HepG2 (cell line): Measurements from ENCODE around the gene CBX5. TPM values are rescaled to one million over a fixed set of nuclear protein-coding genes. Genes with fewer than 3 reads are reported as not detected.
A peak's percentile ranks its signal among the peaks of the same experiment; 100 is the strongest.

Experiments used
- CHD4 ChIP-seq: fragments of 200-600 bp; sonication (generic); IDR thresholded peaks from 2 replicates; pipeline ENCODE4 v1.7.0; 2017; ENCODE audit warnings: mild to moderate bottlenecking, low read length, borderline replicate concordance
- HMG20A ChIP-seq: IDR thresholded peaks from 2 replicates; pipeline ENCODE4 v1.6.1; 2016; ENCODE audit warnings: borderline replicate concordance
- MBD4 ChIP-seq: IDR thresholded peaks from 2 replicates; pipeline ENCODE4 v1.6.1; 2012; ENCODE audit warnings: low read length, inconsistent platforms, borderline replicate concordance
- NR2C2 ChIP-seq: sonication (generic); formaldehyde crosslinking; IDR thresholded peaks from 2 replicates; pipeline ENCODE4 v1.4.0; 2020; ENCODE audit warnings: missing genetic modification reagents, mild to moderate bottlenecking, moderate library complexity, borderline replicate concordance
- SIX1 ChIP-seq: sonication (generic); formaldehyde crosslinking; IDR thresholded peaks from 2 replicates; pipeline ENCODE4 v1.4.0; 2020; ENCODE audit warnings: missing genetic modification reagents, borderline replicate concordance
- TCF12 ChIP-seq, 2 experiments: fragments of 450-650 bp in 1 of 2; sonication (generic) in 1 of 2; formaldehyde crosslinking in 1 of 2; IDR thresholded peaks; 2 replicates each; pipeline versions ENCODE4 v1.6.1 to v1.8.0; 2017 to 2022; ENCODE audit warnings: antibody characterized with exemption in 1 of 2, mild to moderate bottlenecking in 1 of 2, missing genetic modification reagents in 1 of 2, moderate library complexity in 1 of 2
- ZIK1 ChIP-seq: sonication (generic); formaldehyde crosslinking; IDR thresholded peaks from 2 replicates; pipeline ENCODE4 v1.5.0; 2020; ENCODE audit warnings: mild to moderate bottlenecking, low read depth, missing genetic modification reagents, borderline replicate concordance
- ZNF10 ChIP-seq: sonication (generic); formaldehyde crosslinking; IDR thresholded peaks from 2 replicates; pipeline ENCODE4 v1.4.0; 2020; ENCODE audit warnings: mild to moderate bottlenecking, low read depth, missing genetic modification reagents, borderline replicate concordance
- ZNF207 ChIP-seq: fragments of 450-650 bp; IDR thresholded peaks from 2 replicates; pipeline ENCODE4 v1.6.1; 2016; ENCODE audit warnings: antibody characterized with exemption, borderline replicate concordance
- ZNF234 ChIP-seq: sonication (generic); formaldehyde crosslinking; conservative IDR thresholded peaks from 2 replicates; pipeline ENCODE4 v1.5.1; 2020; ENCODE audit warnings: mild to moderate bottlenecking, missing genetic modification reagents
- ZNF33A ChIP-seq: sonication (generic); formaldehyde crosslinking; IDR thresholded peaks from 2 replicates; pipeline ENCODE4 v1.5.1; 2020; ENCODE audit warnings: missing genetic modification reagents, mild to moderate bottlenecking, moderate library complexity, borderline replicate concordance
- ZNF496 ChIP-seq: sonication (generic); formaldehyde crosslinking; IDR thresholded peaks from 2 replicates; pipeline ENCODE4 v1.8.1; 2023; ENCODE audit warnings: mild to moderate bottlenecking, moderate library complexity, missing genetic modification reagents; ENCODE audit not compliant: insufficient replicate concordance
- ZNF577 ChIP-seq: sonication (generic); formaldehyde crosslinking; IDR thresholded peaks from 2 replicates; pipeline ENCODE4 v1.4.0; 2020; ENCODE audit warnings: mild to moderate bottlenecking, low read depth, missing genetic modification reagents, borderline replicate concordance
- ZNF879 ChIP-seq: sonication (generic); formaldehyde crosslinking; IDR thresholded peaks from 2 replicates; pipeline ENCODE4 v1.8.1; 2023; ENCODE audit warnings: missing genetic modification reagents
- polyA plus RNA-seq, 8 experiments: library from polyadenylated mRNA; depleted of rRNA in 3 of 8; stranded (reverse) in 7 of 8; unstranded in 1 of 8; fragments of >200 nt; fragmentation: Illumina TruSeq in 4 of 8; extraction: Trizol in 4 of 8; gene quantifications; 2 replicates each; pipeline versions ENCODE4 v1.2.1 to v1.2.3, GENCODE V29; 2011 to 2016; ENCODE audit warnings: low read depth in 4 of 8, missing spikeins in 1 of 8, mixed read lengths in 1 of 8; ENCODE audit not compliant: insufficient read depth in 1 of 8
- total RNA-seq, 5 experiments: library from RNA; depleted of rRNA; stranded (reverse); fragments of >200 nt; fragmentation: Illumina TruSeq; extraction: Trizol; gene quantifications; 2 replicates each; pipeline ENCODE4 v1.2.3, GENCODE V29; 2016; ENCODE audit warnings: low read depth in 1 of 5
- TF ChIP-seq, protein P1 (sequence below): sonication (generic); formaldehyde crosslinking; IDR thresholded peaks from 2 replicates; pipeline ENCODE4 v1.5.0; 2020; ENCODE audit warnings: missing genetic modification reagents
- TF ChIP-seq, protein P2 (sequence below): IDR thresholded peaks from 2 replicates; pipeline ENCODE4 v1.6.1; 2016; ENCODE audit warnings: mild to moderate bottlenecking, missing biosample characterization, missing genetic modification reagents
- TF ChIP-seq, protein P3 (sequence below): IDR thresholded peaks from 2 replicates; pipeline ENCODE4 v1.6.1; 2016; ENCODE audit warnings: missing biosample characterization, missing genetic modification reagents, low read depth
- TF ChIP-seq, protein P4 (sequence below): sonication (generic); formaldehyde crosslinking; IDR thresholded peaks from 2 replicates; pipeline ENCODE4 v1.9.0; 2021; ENCODE audit warnings: missing genetic modification reagents, borderline replicate concordance
- TF ChIP-seq, protein P5 (sequence below): sonication (generic); formaldehyde crosslinking; IDR thresholded peaks from 2 replicates; pipeline ENCODE4 v1.5.0; 2020; ENCODE audit warnings: missing genetic modification reagents
- TF ChIP-seq, protein P6 (sequence below): sonication (generic); formaldehyde crosslinking; IDR thresholded peaks from 2 replicates; pipeline ENCODE4 v1.8.1; 2023; ENCODE audit warnings: missing genetic modification reagents, inconsistent platforms, borderline replicate concordance
- TF ChIP-seq, protein P7 (sequence below): sonication (generic); formaldehyde crosslinking; IDR thresholded peaks from 2 replicates; pipeline ENCODE4 v1.5.0; 2020; ENCODE audit warnings: missing genetic modification reagents

Gene CBX5
- total and polyA plus RNA-seq, 2 of the 13 experiments (the other 11 are each of a cell fraction or from before 2014, with no cell fraction given): 16.0 to 22.2 TPM

DNA sequence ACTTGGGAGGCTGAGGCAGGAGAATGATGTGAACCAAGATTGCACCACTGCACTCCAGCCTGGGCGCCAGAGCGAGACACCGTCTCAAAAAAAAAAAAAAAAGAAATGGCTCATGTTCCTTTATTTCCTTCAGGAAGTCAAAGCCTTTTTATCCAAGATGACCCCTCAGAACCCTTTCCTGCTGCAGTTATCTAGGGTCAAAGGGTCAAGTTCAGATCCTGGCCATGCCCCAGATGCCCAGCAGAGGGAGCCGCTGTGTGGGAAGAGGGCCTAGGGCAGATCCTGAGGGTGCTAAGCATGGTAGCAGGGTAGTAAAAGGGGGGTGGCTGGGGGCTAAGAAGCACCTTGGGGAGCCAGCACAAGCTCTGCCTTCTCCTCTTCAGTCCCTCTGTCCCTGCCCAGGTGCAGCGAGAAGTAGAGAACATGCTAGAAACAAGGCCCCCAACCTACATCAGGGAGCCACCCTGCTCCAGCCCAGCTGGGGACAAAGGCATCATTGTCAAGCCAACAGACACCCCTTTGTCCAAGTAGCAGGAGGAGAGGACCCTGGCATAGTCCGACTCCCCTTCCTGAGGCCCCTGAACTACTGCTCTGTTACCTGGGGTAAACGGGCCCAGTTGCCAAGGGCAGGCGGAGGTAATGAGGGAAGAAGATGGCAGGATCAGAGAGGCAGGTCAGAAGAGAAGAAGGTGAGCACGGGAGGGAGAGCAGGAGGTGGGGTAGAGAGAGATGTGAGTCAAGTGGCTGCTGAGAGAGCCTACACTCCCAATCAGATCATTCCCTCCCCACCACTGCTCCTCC lies 14.4 kb upstream of the CBX5 start (continued):
- TF ChIP-seq, protein P1, sequence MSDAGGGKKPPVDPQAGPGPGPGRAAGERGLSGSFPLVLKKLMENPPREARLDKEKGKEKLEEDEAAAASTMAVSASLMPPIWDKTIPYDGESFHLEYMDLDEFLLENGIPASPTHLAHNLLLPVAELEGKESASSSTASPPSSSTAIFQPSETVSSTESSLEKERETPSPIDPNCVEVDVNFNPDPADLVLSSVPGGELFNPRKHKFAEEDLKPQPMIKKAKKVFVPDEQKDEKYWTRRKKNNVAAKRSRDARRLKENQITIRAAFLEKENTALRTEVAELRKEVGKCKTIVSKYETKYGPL (CRISPR knock-in tag): no peak
- TF ChIP-seq CHD4 (peak; percentile 33; the same call in 1 of the 2 replicates), ZNF207 (no peak), SIX1 (CRISPR knock-in tag) (no peak; the same call in 1 of the 2 replicates), TCF12 (IDR thresholded peaks at IDR 0.05) (no peak), TCF12 (CRISPR knock-in tag; IDR thresholded peaks at IDR 0.05) (0 out of 2 replicates have a peak, but pooled peaks have one; percentile 18), ZIK1 (no peak), MBD4 (no peak), ZNF879 (CRISPR knock-in tag) (no peak), ZNF496 (CRISPR knock-in tag) (no peak), NR2C2 (CRISPR knock-in tag) (peak; percentile 95), ZNF577 (CRISPR knock-in tag) (no peak), ZNF33A (CRISPR knock-in tag) (no peak), ZNF10 (CRISPR knock-in tag) (no peak), ZNF234 (no peak), HMG20A (CRISPR knock-in tag) (peak; percentile 50)
- TF ChIP-seq, protein P2, sequence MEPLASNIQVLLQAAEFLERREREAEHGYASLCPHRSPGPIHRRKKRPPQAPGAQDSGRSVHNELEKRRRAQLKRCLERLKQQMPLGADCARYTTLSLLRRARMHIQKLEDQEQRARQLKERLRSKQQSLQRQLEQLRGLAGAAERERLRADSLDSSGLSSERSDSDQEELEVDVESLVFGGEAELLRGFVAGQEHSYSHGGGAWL: no peak
- TF ChIP-seq, protein P3, sequence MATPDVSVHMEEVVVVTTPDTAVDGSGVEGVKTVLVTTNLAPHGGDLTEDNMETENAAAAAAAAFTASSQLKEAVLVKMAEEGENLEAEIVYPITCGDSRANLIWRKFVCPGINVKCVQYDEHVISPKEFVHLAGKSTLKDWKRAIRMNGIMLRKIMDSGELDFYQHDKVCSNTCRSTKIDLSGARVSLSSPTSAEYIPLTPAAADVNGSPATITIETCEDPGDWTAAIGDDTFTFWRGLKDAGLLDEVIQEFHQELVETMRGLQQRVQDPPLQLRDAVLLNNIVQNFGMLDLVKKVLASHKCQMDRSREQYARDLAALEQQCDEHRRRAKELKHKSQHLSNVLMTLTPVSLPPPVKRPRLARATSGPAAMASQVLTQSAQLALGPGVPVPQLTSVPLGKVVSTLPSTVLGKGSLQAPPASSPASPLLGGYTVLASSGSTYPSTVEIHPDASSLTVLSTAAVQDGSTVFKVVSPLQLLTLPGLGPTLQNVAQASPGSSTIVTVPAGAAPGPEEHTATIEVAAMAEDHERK (CRISPR knock-in tag): no peak
- TF ChIP-seq, protein P4, sequence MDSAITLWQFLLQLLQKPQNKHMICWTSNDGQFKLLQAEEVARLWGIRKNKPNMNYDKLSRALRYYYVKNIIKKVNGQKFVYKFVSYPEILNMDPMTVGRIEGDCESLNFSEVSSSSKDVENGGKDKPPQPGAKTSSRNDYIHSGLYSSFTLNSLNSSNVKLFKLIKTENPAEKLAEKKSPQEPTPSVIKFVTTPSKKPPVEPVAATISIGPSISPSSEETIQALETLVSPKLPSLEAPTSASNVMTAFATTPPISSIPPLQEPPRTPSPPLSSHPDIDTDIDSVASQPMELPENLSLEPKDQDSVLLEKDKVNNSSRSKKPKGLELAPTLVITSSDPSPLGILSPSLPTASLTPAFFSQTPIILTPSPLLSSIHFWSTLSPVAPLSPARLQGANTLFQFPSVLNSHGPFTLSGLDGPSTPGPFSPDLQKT (CRISPR knock-in tag): no peak
- TF ChIP-seq, protein P5, sequence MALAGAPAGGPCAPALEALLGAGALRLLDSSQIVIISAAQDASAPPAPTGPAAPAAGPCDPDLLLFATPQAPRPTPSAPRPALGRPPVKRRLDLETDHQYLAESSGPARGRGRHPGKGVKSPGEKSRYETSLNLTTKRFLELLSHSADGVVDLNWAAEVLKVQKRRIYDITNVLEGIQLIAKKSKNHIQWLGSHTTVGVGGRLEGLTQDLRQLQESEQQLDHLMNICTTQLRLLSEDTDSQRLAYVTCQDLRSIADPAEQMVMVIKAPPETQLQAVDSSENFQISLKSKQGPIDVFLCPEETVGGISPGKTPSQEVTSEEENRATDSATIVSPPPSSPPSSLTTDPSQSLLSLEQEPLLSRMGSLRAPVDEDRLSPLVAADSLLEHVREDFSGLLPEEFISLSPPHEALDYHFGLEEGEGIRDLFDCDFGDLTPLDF: no peak
- TF ChIP-seq, protein P6, sequence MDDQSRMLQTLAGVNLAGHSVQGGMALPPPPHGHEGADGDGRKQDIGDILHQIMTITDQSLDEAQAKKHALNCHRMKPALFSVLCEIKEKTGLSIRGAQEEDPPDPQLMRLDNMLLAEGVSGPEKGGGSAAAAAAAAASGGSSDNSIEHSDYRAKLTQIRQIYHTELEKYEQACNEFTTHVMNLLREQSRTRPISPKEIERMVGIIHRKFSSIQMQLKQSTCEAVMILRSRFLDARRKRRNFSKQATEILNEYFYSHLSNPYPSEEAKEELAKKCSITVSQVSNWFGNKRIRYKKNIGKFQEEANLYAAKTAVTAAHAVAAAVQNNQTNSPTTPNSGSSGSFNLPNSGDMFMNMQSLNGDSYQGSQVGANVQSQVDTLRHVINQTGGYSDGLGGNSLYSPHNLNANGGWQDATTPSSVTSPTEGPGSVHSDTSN (CRISPR knock-in tag): no peak
- TF ChIP-seq, protein P7, sequence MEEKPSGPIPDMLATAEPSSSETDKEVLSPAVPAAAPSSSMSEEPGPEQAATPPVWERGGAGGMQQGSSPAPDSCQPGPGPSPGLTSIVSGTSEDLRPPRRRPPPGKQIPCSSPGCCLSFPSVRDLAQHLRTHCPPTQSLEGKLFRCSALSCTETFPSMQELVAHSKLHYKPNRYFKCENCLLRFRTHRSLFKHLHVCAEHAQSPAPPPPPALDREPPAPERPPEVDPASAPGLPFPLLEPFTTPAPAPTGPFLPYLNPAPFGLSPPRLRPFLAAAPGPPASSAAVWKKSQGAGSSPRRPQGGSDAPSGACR: no peak
